ENCODE data around the gene DCST1.

DNA sequence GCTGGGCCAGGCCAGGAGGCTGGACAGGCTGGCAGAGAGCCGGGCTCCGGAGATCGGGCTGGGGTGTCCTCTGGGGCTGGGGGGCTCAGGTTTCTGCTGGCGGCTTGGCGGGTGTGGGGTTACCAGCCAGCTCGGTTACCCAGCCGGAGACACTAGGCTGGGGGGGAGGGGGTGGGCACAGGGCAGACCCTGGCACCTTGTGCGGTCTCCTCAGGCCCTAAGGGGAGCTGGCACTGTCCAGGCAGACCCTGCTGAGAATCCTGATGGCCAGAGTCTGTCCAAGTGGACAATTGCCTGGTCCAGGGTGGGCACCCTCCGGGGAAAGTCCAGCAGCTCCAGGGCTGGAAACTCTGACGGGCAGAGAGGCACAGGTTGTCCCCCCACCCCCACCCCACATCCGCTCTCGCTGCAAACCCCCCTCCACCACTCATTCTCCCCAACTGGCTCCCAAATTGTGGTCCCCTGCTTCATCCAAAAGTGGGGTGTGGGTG is 24.4 kb upstream of the DCST1 start:
- TF ChIP-seq ZNF565 (CRISPR knock-in tag; conservative IDR thresholded peaks at IDR 0.05; ENCODE audit: low read depth), result no peak
- TF ChIP-seq PPARA (CRISPR knock-in tag; IDR thresholded peaks at IDR 0.05; ENCODE audit: borderline replicate concordance), result no peak
- no peak for TF ChIP-seq ZNF8 (CRISPR knock-in tag; IDR thresholded peaks at IDR 0.05)
- TF ChIP-seq ZNF70 (CRISPR knock-in tag; IDR thresholded peaks at IDR 0.05), result no peak

Data from SK-N-SH treated with all-trans-retinoic acid at 6 μM for 48 hours (cell line).